GM23248 (cell line): Measurements from ENCODE around the gene PPM1H.

ENCODE experiments used
- EZH2 ChIP-seq: fragments of 200-600 bp; sonication (generic); IDR thresholded peaks from 2 replicates; pipeline ENCODE4 v1.6.1; 2018; ENCODE audit warnings: antibody characterized with exemption, mild to moderate bottlenecking; ENCODE audit not compliant: insufficient read depth, poor library complexity, severe bottlenecking
- EZH2phosphoT487 ChIP-seq: fragments of 200-600 bp; sonication (generic); IDR thresholded peaks from 2 replicates; pipeline ENCODE4 v1.6.1; 2018; ENCODE audit warnings: antibody characterized with exemption, moderate library complexity, mild to moderate bottlenecking, low read depth; ENCODE audit not compliant: insufficient read depth

- TF ChIP-seq EZH2 (no peak), EZH2phosphoT487 (no peak)
Observed at GRCh38 chr12:62637679-62638078, 297.3 kb downstream of the PPM1H start.
